Mucosa of rectum (tissue), 2 donors: ENCODE data around the gene KRTAP10-9.

Experiments used
- H3K27ac ChIP-seq, 2 donors: one replicate each; pipeline ENCODE4 v1.7.0; 2013; ENCODE audit warnings: inconsistent platforms in 2 of 2, low read depth in 2 of 2, low read length in 2 of 2
- H3K27me3 ChIP-seq, 2 donors: one replicate each; pipeline ENCODE4 v1.7.0; 2013; ENCODE audit warnings: low read length in 2 of 2; ENCODE audit not compliant: control insufficient read depth in 2 of 2, insufficient read depth in 2 of 2
- H3K36me3 ChIP-seq, 2 donors: one replicate each; pipeline ENCODE4 v1.7.0; 2013; ENCODE audit warnings: low read length in 2 of 2; ENCODE audit not compliant: control insufficient read depth in 2 of 2, insufficient read depth in 2 of 2
- H3K4me1 ChIP-seq, 2 donors: one replicate each; pipeline ENCODE4 v1.7.0; 2013; ENCODE audit warnings: low read length in 2 of 2, mild to moderate bottlenecking in 1 of 2; ENCODE audit not compliant: control insufficient read depth in 2 of 2, insufficient read depth in 2 of 2
- H3K4me3 ChIP-seq, 2 donors: one replicate each; pipeline ENCODE4 v1.7.0; 2013; ENCODE audit warnings: low read length in 2 of 2
- H3K9ac ChIP-seq, 2 donors: one replicate each; pipeline ENCODE4 v1.7.0; 2013; ENCODE audit warnings: low read length in 2 of 2, low read depth in 1 of 2, mild to moderate bottlenecking in 1 of 2
- H3K9me3 ChIP-seq, 2 donors: one replicate each; pipeline ENCODE4 v1.7.0; 2013; ENCODE audit warnings: low read length in 2 of 2; ENCODE audit not compliant: control insufficient read depth in 2 of 2
- donor health status: healthy.
- donor health status: Normal muscosa, but diverticular disease.

The KRTAP10-9 gene

GRCh38 chr21:44615466-44615865 lies 11.4 kb upstream of the KRTAP10-9 start:
- Histone ChIP-seq H3K27me3 (no peaks in the 10 kb centered on the region), H3K27ac (no peak overlapping the region), H3K36me3 (no peaks in the 10 kb centered on the region)

GRCh38 chr21:44615911-44616590 lies 10.8 kb upstream of the KRTAP10-9 start:
- H3K4me1 ChIP-seq: no peaks in the 10 kb centered on the region
- H3K27ac ChIP-seq: no peak overlapping the region
- no peak overlapping the region for H3K9ac ChIP-seq
- H3K9me3 ChIP-seq: peaks cover 0 to 5% of the 10 kb centered on the region in 2 donors
- no peaks in the 10 kb centered on the region for H3K36me3 ChIP-seq
- no peak overlapping the region for H3K4me3 ChIP-seq
- H3K27me3 ChIP-seq: no peaks in the 10 kb centered on the region

More at GRCh38 chr21:44615466-44615865, 11.4 kb upstream of the KRTAP10-9 start:
- no peak overlapping the region for H3K4me3 ChIP-seq
- peaks cover 0 to 5% of the 10 kb centered on the region in 2 donors for H3K9me3 ChIP-seq
- no peaks in the 10 kb centered on the region for H3K4me1 ChIP-seq
- H3K9ac ChIP-seq: no peak overlapping the region

- H3K36me3 ChIP-seq: no peaks in the 10 kb centered on the region
- no peak overlapping the region for H3K9ac ChIP-seq
- H3K27me3 ChIP-seq: no peaks in the 10 kb centered on the region
Observed at GRCh38 chr21:44616591-44616926, 10.3 kb upstream of the KRTAP10-9 start.

GRCh38 chr21:44617071-44617501 lies 9.8 kb upstream of the KRTAP10-9 start:
- Histone ChIP-seq H3K27me3 (no peaks in the 10 kb centered on the region), H3K36me3 (no peaks in the 10 kb centered on the region), H3K4me3 (no peak overlapping the region), H3K9me3 (no peaks in the 10 kb centered on the region), H3K9ac (no peak overlapping the region), H3K27ac (no peak overlapping the region), H3K4me1 (no peaks in the 10 kb centered on the region)

More at GRCh38 chr21:44616591-44616926, 10.3 kb upstream of the KRTAP10-9 start:
- H3K4me1 ChIP-seq: no peaks in the 10 kb centered on the region
- peaks cover 0 to 5% of the 10 kb centered on the region in 2 donors for H3K9me3 ChIP-seq
- H3K27ac ChIP-seq: no peak overlapping the region
- no peak overlapping the region for H3K4me3 ChIP-seq

- H3K27me3 ChIP-seq: no peaks in the 10 kb centered on the region
- no peak overlapping the region for H3K4me3 ChIP-seq
- peaks cover 0 to 2% of the 10 kb centered on the region in 2 donors for H3K9me3 ChIP-seq
- H3K4me1 ChIP-seq: no peaks in the 10 kb centered on the region
- H3K36me3 ChIP-seq: no peaks in the 10 kb centered on the region
- peak overlapping the region in 1 of 2 donors; percentile 65 for H3K27ac ChIP-seq
- H3K9ac ChIP-seq: no peak overlapping the region
Observed at GRCh38 chr21:44618504-44618903, 8.4 kb upstream of the KRTAP10-9 start.

- peak overlapping the region in 1 of 2 donors; percentile 65 for H3K27ac ChIP-seq
- H3K9me3 ChIP-seq: peaks cover 0 to 2% of the 10 kb centered on the region in 2 donors
- no peaks in the 10 kb centered on the region for H3K36me3 ChIP-seq
- no peak overlapping the region for H3K9ac ChIP-seq
- no peaks in the 10 kb centered on the region for H3K27me3 ChIP-seq
- H3K4me3 ChIP-seq: no peak overlapping the region
- no peaks in the 10 kb centered on the region for H3K4me1 ChIP-seq
Observed at GRCh38 chr21:44618909-44619308, 8.0 kb upstream of the KRTAP10-9 start.

GRCh38 chr21:44619886-44620285 lies 7.0 kb upstream of the KRTAP10-9 start:
- Histone ChIP-seq H3K9me3 (peaks cover 0 to 2% of the 10 kb centered on the region in 2 donors), H3K4me1 (no peaks in the 10 kb centered on the region), H3K4me3 (no peak overlapping the region), H3K27me3 (no peaks in the 10 kb centered on the region), H3K27ac (no peak overlapping the region), H3K36me3 (no peaks in the 10 kb centered on the region), H3K9ac (no peak overlapping the region)

GRCh38 chr21:44623575-44623974 lies 3.3 kb upstream of the KRTAP10-9 start:
- H3K4me3 ChIP-seq: no peak overlapping the region
- no peaks in the 10 kb centered on the region for H3K4me1 ChIP-seq
- H3K9ac ChIP-seq: no peak overlapping the region
- H3K27me3 ChIP-seq: no peaks in the 10 kb centered on the region
- H3K9me3 ChIP-seq: peaks cover 0 to 2% of the 10 kb centered on the region in 2 donors
- no peaks in the 10 kb centered on the region for H3K36me3 ChIP-seq
- H3K27ac ChIP-seq: no peak overlapping the region

GRCh38 chr21:44625756-44626155 lies 1.1 kb upstream of the KRTAP10-9 start:
- Histone ChIP-seq H3K27me3 (no peaks in the 10 kb centered on the region), H3K4me1 (no peaks in the 10 kb centered on the region), H3K36me3 (no peaks in the 10 kb centered on the region), H3K9me3 (peaks cover 0 to 2% of the 10 kb centered on the region in 2 donors), H3K27ac (no peak overlapping the region), H3K9ac (no peak overlapping the region), H3K4me3 (no peak overlapping the region)

- no peak overlapping the region for H3K9ac ChIP-seq
- no peaks in the 10 kb centered on the region for H3K36me3 ChIP-seq
- H3K4me1 ChIP-seq: no peaks in the 10 kb centered on the region
- H3K9me3 ChIP-seq: peaks cover 0 to 3% of the 10 kb centered on the region in 2 donors
- no peak overlapping the region for H3K27ac ChIP-seq
- no peaks in the 10 kb centered on the region for H3K27me3 ChIP-seq
- H3K4me3 ChIP-seq: no peak overlapping the region
Observed at GRCh38 chr21:44626262-44626661, 631 bp upstream of the KRTAP10-9 start.
